Measurements from ENCODE around the gene NTRK2. TPM values are rescaled to one million over a fixed set of nuclear protein-coding genes. Genes with fewer than 3 reads are reported as not detected.

Gene NTRK2
- total and polyA plus RNA-seq, 4 donors, result 0.26 to 1.4 (median 0.56) TPM

GRCh38 chr9:84831377-84831776, 161.8 kb downstream of the NTRK2 start:
- no peaks in the 10 kb centered on the region for H3K36me3 ChIP-seq (ENCODE audit: control insufficient read depth in 4 of 4, insufficient read depth in 3 of 4, low read depth in 1 of 4, low read length in 3 of 4)
- no peak for DNase-seq (ENCODE audit: low spot score)
- H3K9ac ChIP-seq (ENCODE audit: low read depth in 1 of 2, low read length in 2 of 2), result no peak overlapping the region
- no peaks in the 10 kb centered on the region for H3K4me1 ChIP-seq (ENCODE audit: control insufficient read depth in 4 of 4, insufficient read depth in 4 of 4, low read length in 3 of 4)
- TF ChIP-seq HNF4A (conservative IDR thresholded peaks at IDR 0.05) (no peak), SP1 (IDR thresholded peaks at IDR 0.05) (no peak)
- TF ChIP-seq, protein P1, sequence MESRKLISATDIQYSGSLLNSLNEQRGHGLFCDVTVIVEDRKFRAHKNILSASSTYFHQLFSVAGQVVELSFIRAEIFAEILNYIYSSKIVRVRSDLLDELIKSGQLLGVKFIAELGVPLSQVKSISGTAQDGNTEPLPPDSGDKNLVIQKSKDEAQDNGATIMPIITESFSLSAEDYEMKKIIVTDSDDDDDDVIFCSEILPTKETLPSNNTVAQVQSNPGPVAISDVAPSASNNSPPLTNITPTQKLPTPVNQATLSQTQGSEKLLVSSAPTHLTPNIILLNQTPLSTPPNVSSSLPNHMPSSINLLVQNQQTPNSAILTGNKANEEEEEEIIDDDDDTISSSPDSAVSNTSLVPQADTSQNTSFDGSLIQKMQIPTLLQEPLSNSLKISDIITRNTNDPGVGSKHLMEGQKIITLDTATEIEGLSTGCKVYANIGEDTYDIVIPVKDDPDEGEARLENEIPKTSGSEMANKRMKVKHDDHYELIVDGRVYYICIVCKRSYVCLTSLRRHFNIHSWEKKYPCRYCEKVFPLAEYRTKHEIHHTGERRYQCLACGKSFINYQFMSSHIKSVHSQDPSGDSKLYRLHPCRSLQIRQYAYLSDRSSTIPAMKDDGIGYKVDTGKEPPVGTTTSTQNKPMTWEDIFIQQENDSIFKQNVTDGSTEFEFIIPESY (IDR thresholded peaks at IDR 0.05), result no peak
- WGBS, result 73% methylated on average over 4 of the region's 4 CpGs
- no peak overlapping the region for H3K4me3 ChIP-seq (ENCODE audit: low read depth in 1 of 3, low read length in 3 of 3)
- H3K27ac ChIP-seq (ENCODE audit: low read depth in 1 of 2, low read length in 2 of 2), result no peak overlapping the region
- no peaks in the 10 kb centered on the region for H3K9me3 ChIP-seq (ENCODE audit: control insufficient read depth in 4 of 4, low read length in 3 of 4)
- H3K27me3 ChIP-seq (ENCODE audit: control insufficient read depth in 4 of 4, insufficient read depth in 4 of 4, low read length in 3 of 4), result peaks cover 0 to under 1% (median 0%) of the 10 kb centered on the region in 4 donors

DNA sequence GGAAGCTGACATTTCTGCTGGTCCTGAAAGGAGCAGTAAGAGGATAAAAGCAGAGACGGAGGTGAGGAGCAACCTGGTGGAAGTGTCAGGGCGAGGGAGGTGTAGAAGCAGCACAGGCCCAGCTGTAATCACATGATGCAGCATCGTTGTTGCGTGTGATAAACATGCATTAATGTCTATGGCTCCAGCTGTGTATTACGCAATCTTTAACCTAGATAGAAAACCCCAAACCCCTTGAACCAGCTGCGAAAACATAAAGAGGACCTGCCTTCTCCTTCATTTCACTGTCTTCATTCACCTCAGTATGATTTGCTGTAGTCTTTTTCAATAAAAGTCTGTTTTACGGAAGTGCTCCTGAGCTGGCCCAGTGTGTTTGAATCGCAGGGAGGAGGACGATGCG, 162.9 kb downstream of the NTRK2 start:
- DNase-seq (ENCODE audit: low spot score), result no peak
- TF ChIP-seq, protein P2, sequence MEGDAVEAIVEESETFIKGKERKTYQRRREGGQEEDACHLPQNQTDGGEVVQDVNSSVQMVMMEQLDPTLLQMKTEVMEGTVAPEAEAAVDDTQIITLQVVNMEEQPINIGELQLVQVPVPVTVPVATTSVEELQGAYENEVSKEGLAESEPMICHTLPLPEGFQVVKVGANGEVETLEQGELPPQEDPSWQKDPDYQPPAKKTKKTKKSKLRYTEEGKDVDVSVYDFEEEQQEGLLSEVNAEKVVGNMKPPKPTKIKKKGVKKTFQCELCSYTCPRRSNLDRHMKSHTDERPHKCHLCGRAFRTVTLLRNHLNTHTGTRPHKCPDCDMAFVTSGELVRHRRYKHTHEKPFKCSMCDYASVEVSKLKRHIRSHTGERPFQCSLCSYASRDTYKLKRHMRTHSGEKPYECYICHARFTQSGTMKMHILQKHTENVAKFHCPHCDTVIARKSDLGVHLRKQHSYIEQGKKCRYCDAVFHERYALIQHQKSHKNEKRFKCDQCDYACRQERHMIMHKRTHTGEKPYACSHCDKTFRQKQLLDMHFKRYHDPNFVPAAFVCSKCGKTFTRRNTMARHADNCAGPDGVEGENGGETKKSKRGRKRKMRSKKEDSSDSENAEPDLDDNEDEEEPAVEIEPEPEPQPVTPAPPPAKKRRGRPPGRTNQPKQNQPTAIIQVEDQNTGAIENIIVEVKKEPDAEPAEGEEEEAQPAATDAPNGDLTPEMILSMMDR (IDR thresholded peaks at IDR 0.05; ENCODE audit: low read depth, low read length, missing input control), result no peak
- no peak for TF ChIP-seq RAD21 (IDR thresholded peaks at IDR 0.05)
- no peak for TF ChIP-seq SP1 (IDR thresholded peaks at IDR 0.05)

DNA sequence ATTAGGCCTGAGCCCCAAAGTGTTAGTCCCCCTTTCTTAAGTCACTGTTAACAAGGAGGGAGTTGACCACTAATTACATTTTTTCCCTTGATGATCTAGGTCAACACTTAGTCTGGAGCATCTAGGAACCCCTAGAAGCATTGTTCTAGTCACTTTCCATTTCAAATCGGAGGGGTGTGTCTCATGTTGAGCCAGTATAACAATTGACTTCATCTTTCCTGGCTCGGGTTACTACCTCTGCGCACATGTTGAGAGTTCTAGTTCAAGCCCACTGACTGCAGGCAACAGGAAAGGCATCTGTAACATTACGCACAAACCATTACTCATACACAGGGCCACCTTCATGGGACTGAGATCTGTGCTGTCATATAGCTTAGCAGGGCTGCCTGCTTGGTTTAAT, 164.9 kb downstream of the NTRK2 start:
- H3K9ac ChIP-seq (ENCODE audit: low read depth in 1 of 2, low read length in 2 of 2), result no peak overlapping the region
- no peaks in the 10 kb centered on the region for H3K9me3 ChIP-seq (ENCODE audit: control insufficient read depth in 4 of 4, low read length in 3 of 4)
- DNase-seq (ENCODE audit: low spot score), result no peak
- H3K36me3 ChIP-seq (ENCODE audit: control insufficient read depth in 4 of 4, insufficient read depth in 3 of 4, low read depth in 1 of 4, low read length in 3 of 4), result no peaks in the 10 kb centered on the region
- no peaks in the 10 kb centered on the region for H3K4me1 ChIP-seq (ENCODE audit: control insufficient read depth in 4 of 4, insufficient read depth in 4 of 4, low read length in 3 of 4)
- no peak overlapping the region for H3K4me3 ChIP-seq (ENCODE audit: low read depth in 1 of 3, low read length in 3 of 3)
- WGBS, result 77% methylated on average over 4 of the region's 4 CpGs
- H3K27me3 ChIP-seq (ENCODE audit: control insufficient read depth in 4 of 4, insufficient read depth in 4 of 4, low read length in 3 of 4), result peaks cover 0 to 3% (median 0%) of the 10 kb centered on the region in 4 donors
- no peak overlapping the region for H3K27ac ChIP-seq (ENCODE audit: low read depth in 1 of 2, low read length in 2 of 2)
- TF ChIP-seq JUND (IDR thresholded peaks at IDR 0.05) (no peak), ATF3 (IDR thresholded peaks at IDR 0.05) (no peak), RAD21 (IDR thresholded peaks at IDR 0.05) (no peak), MAX (IDR thresholded peaks at IDR 0.05) (no peak), FOXA1 (IDR thresholded peaks at IDR 0.05) (no peak), NR2F2 (IDR thresholded peaks at IDR 0.05) (no peak), EGR1 (IDR thresholded peaks at IDR 0.05; ENCODE audit: low read depth in 2 of 2) (no peak), SP1 (IDR thresholded peaks at IDR 0.05) (no peak), TAF1 (conservative IDR thresholded peaks at IDR 0.05) (no peak), GABPA (IDR thresholded peaks at IDR 0.05 in 1 of 2, conservative IDR thresholded peaks at IDR 0.05 in 1 of 2) (no peak), YY1 (IDR thresholded peaks at IDR 0.05) (no peak), HNF4G (IDR thresholded peaks at IDR 0.05) (no peak), RXRA (IDR thresholded peaks at IDR 0.05) (no peak), REST (IDR thresholded peaks at IDR 0.05) (no peak), HNF4A (conservative IDR thresholded peaks at IDR 0.05) (no peak), FOXA2 (IDR thresholded peaks at IDR 0.05) (no peak)
- TF ChIP-seq, protein P1 (IDR thresholded peaks at IDR 0.05), result no peak

More for the DNA sequence above, 162.9 kb downstream of the NTRK2 start:
- Histone ChIP-seq H3K27me3 (ENCODE audit: control insufficient read depth in 4 of 4, insufficient read depth in 4 of 4, low read length in 3 of 4) (peaks cover 0 to 3% (median 0%) of the 10 kb centered on the region in 4 donors), H3K36me3 (ENCODE audit: control insufficient read depth in 4 of 4, insufficient read depth in 3 of 4, low read depth in 1 of 4, low read length in 3 of 4) (no peaks in the 10 kb centered on the region), H3K27ac (ENCODE audit: low read depth in 1 of 2, low read length in 2 of 2) (no peak overlapping the region), H3K4me1 (ENCODE audit: control insufficient read depth in 4 of 4, insufficient read depth in 4 of 4, low read length in 3 of 4) (no peaks in the 10 kb centered on the region), H3K9me3 (ENCODE audit: control insufficient read depth in 4 of 4, low read length in 3 of 4) (no peaks in the 10 kb centered on the region), H3K9ac (ENCODE audit: low read depth in 1 of 2, low read length in 2 of 2) (no peak overlapping the region), H3K4me3 (ENCODE audit: low read depth in 1 of 3, low read length in 3 of 3) (no peak overlapping the region)
- 84% methylated on average over 10 of the region's 10 CpGs for WGBS
